COLO668 (cell line): ENCODE results near the gene ANXA8L1.
"Not testable (repeated sequence)": the region's sequence is repeated elsewhere in the genome, so short reads cannot be mapped to it uniquely, and the experiment has no call there.

Experiments used
- DNase-seq: peaks from one replicate; lab custom pipeline; 2025; ENCODE audit not compliant: unreplicated experiment; lab: John Stamatoyannopoulos, UW

The ANXA8L1 gene

GRCh38 chr10:46396441-46397279 is 21.1 kb downstream of the ANXA8L1 start:
- not testable (repeated sequence) for DNase-seq

- DNase-seq, result not testable (repeated sequence)
These were observed 22.2 kb downstream of the ANXA8L1 start for GRCh38 chr10:46397767-46398166.

GRCh38 chr10:46398212-46398886 is 22.8 kb downstream of the ANXA8L1 start:
- not testable (repeated sequence) for DNase-seq

GRCh38 chr10:46409556-46409955 is 34.0 kb downstream of the ANXA8L1 start:
- DNase-seq, result not testable (repeated sequence)

- DNase-seq, result not testable (repeated sequence)
These were observed 35.5 kb downstream of the ANXA8L1 start for GRCh38 chr10:46411123-46411522.

GRCh38 chr10:46412665-46413064 is 37.1 kb downstream of the ANXA8L1 start:
- DNase-seq, result not testable (repeated sequence)

GRCh38 chr10:46415291-46415690 is 39.7 kb downstream of the ANXA8L1 start:
- DNase-seq, result not testable (repeated sequence)

GRCh38 chr10:46418283-46418682 is 42.7 kb downstream of the ANXA8L1 start:
- not testable (repeated sequence) for DNase-seq

GRCh38 chr10:46419570-46420379 is 44.2 kb downstream of the ANXA8L1 start:
- not testable (repeated sequence) for DNase-seq

GRCh38 chr10:46423550-46423949 is 48.0 kb downstream of the ANXA8L1 start:
- not testable (repeated sequence) for DNase-seq

GRCh38 chr10:46440942-46441341 is 65.4 kb downstream of the ANXA8L1 start:
- not testable (repeated sequence) for DNase-seq
